Kasumi-1 (cell line): ENCODE data around the gene POLDIP3.
"Not testable (repeated sequence)": the region's sequence is repeated elsewhere in the genome, so short reads cannot be mapped to it uniquely, and the experiment has no call there.

ENCODE experiments used
- DNase-seq, 2 experiments: peaks; one replicate each; lab custom pipeline; 2025; lab: John Stamatoyannopoulos, UW

Gene POLDIP3

DNA sequence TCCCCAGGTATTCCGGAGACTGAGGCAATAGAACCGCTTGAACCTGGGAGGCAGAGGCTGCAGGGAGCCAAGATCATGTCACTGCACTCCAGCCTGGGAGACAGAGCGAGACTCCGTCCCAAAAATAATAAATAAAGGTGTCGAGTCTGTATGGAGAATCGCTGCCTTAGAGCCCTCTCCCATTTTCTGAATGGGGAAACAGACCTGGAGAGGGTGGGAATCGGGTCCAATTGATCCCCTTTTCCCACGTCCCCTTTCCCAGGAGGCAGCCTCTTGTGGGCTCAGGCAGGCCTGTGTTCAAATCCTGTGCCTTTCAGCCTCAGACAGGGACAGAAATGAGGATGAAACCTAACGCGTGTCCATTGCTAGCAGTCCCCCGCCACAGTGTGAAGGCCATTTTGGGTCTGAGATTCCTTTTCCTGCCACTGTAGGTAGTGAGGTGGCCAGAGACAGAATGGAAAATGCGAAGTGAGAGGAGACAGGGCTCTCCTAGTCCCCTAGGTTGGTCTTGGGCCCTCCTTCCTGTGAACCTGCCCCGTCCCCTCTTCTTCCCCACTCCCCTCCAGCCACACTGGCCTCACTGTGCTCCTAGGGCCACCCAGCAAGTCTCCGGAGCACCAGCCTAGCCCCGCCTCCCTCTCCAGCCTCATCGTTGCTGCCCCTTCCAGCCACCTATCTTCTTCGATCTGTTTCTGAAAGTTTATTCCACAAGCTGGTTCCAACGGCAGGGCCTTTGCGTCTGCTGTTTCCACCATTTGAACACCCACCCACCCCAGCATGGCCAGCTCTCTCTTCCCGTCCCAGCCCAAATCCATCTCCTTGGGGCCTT, 2.7 kb upstream of the POLDIP3 start:
- DNase-seq, result no peak

DNA sequence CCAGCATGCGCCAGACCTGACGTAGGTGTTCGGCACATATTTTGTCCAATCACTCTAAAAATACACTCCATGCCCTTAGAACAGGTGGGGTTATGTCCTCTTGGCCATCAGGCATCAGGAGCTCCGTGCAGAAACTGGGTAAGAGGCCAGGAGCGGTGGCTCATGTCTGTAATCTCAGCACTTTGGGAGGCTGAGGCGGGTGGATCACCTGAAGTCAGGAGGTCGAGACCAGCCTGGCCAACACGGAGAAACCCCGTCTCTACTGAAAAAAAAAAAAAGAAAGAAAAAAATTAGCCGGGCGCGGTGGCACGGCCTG, 1.1 kb upstream of the POLDIP3 start:
- DNase-seq, result not testable (repeated sequence)

DNA sequence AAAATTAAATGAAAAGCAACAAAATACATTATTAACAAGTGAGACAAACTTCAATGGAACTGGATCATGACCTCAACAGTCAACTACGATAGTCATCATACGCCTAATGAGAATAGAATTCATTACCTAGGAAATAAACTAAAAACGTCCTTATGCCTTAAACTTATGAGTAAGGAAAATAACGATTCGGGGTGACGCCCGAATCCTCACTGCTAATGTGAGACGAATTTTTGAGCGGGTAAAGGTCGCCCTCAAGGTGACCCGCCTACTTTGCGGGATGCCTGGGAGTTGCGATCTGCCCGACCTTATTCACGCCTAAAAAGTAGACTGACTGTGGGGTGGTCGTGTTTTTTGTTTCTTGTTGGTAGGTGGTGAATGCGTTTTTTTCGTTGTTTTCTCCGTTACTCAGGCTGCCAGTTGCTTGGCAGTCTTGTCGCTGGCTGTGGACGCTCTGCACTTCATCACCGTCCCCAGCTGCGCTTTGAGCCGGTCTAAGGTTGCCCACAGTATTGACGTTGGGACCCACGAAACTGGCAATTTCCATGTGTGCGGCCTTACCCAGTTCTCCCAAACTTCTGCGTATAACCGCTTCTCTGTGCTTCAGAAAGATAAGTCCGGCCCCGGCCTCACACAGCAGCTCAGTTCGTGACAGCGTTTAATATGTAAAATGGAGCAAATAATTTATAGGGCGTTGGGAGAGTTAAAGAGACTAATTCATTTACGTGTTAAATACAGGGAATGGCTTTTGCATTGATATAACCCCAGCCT, 593 bp upstream of the POLDIP3 start:
- DNase-seq, result peak; percentile 97

GRCh38 chr22:42613872-42614301, 796 bp downstream of the POLDIP3 start:
- peak; percentile 40 to 74 for DNase-seq

- DNase-seq, result no peak
Measured at GRCh38 chr22:42612336-42612735, 2.3 kb downstream of the POLDIP3 start.

DNA sequence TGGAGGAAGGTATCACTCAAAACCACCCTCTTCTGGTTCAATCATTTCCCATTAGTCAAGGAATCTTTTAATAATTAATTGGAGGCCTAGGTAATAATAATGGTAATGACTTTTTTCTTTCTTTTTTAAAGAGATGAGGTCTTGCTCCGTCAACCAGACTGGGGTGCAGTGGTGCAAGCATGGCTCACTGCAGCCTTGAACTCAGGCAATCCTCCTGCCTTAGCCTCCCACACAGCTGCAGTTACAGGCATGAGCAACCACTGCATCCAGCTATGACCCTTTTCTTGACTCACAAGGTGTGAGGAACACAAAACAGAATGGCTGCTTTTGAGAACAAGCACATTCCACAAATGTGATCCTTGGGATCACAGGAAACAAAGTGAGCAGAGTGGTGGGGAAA, 3.6 kb downstream of the POLDIP3 start:
- DNase-seq, result no peak

DNA sequence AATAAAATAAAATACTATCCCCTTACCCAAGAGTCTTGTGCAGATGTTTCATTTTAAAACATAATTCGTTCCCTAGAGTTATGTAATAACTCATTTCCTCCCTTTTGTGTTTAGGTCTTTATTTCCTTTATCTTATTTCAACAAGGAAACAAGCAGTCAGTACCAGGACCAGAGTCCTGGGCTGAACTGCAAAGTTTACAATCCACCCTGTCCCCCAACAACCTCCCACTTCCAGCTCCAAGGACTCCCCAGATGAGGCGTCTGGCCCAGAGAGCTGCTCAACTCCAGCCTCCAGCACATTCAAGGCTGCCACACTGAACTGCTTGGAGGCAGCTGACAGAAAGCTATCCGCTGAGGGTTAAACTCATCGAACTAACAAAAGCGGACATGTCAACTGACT, 4.5 kb downstream of the POLDIP3 start:
- no peak for DNase-seq

GRCh38 chr22:42608823-42609361, 5.8 kb downstream of the POLDIP3 start:
- no peak for DNase-seq

DNA sequence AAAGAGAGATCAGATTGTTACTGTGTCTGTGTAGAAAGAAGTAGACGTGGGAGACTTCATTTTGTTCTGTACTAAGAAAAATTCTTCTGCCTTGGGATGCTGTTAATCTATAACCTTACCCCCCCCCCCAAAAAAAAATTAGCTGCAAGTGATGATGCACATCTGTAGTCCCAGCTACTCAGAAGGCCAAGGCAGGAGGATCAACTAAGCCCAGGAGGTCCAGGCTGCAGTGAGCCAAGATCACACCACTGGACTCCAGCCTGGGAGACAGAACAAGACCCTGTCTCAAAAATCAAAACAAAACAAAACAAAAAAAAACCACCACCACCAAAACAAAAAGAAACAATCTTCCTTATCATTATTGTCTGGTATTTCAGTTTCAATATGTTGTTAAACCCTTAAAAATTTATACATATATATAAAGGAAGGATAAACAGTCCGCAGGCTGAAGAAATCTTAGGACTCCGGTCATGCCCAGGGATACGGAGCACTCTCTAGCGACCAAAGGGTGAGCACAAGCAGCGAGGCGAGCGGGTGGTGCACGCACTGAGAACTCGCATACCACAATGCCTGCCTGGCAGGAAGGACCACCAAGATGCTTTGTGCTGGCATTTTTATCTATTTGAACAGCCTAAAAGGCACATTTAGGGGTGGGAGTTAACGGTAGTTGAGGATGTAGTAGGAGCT, 6.4 kb downstream of the POLDIP3 start:
- DNase-seq, result no peak

GRCh38 chr22:42607641-42608040, 7.0 kb downstream of the POLDIP3 start:
- DNase-seq, result not testable (repeated sequence)

- DNase-seq, result no peak
Measured at GRCh38 chr22:42604403-42604802, 10.3 kb downstream of the POLDIP3 start.

DNA sequence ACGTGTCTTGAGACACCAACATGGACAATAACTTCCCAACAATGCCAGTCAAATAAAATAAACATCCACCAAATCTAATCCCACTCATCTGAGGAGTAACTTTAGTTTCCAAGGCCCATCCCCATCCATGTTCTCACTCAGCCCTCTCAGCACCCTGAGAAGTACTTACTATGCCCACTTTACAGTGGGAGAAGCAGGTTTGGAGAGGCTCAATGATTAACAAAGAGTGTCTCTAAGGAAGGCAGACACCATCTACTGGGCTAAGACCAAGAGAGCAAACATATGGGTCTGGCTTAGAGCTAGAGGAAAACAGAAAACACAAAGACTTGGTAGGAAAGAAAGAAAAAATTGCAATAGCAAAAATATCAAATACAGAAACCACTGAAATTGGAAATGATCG, 11.3 kb downstream of the POLDIP3 start:
- no peak for DNase-seq

DNA sequence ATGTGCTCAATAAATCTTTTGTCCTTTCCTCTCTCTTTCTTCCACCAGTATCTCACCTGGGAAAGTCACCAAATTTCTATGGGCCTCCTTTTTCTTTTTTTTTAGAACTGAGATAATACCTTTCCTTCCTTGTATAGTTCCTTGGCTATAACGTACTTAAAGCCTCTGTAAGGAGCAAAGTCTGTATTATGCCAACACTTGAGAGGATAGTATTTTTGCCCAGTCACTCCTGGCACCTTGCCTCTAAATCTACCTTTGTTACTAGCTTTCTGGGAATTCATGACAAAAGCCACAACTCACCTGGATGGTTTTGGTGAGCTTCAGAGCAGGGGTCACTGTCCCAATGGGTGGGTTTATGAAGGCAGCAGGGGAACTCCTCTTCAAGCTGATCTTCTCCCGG, 12.2 kb downstream of the POLDIP3 start:
- DNase-seq, result no peak

DNA sequence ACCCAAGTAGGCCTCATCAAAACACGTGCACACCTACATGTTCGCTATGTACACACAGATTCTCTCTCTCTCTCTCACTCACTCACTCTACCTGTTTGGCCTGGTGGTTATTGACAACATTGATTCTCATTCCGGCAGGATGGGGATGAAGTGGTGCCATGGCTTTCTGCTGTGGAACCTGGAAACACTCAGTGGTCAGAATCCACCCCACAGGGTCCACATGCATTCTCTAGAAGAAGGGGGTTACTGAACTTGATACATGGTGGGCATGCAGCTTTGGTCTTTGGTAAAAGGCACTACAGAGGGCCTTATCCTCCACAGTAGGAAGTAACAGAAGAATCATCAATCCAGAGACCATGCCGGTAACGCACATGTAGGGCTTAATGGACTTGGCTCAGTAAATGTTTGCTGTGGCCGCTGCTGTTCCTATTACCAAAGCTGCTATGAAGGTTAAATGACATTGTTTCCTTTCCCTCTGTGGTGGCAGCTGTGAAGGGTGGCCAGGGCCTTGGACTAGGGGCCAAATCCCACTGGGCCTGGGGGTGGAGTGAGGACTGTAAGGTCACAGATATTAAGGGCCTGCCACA, 12.7 kb downstream of the POLDIP3 start:
- DNase-seq, result no peak

DNA sequence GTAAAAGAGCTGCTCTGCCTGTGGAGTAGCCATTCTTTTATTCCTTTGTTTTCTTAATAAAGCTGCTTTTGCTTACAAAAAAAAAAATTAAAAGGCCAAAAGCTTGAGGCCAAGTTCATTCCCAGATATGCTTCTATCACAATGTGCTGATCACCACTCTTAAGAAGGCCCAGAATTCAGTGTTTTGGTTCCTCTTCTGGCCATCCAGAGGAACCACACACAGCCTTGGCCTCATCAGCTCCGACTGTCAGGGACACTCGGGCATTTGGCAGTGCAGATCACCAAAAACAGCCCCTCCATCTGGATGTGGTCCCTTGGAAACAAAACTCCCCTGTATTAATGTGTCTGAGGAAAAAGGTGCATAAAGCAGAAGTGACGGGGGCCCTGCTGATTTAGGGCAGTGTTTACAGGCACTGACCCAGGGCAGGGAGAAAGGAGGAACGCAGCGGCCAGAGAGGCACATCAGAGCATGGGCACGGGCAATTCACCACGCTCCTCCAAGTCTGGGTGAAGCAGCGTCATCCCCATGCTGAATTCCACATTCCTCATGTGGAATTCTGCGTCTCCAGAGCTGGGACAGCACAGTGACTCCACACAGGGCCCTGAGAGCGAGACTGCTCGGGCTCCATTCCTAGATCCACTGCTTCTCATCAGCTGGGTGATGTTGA, 17.7 kb downstream of the POLDIP3 start:
- no peak for DNase-seq

DNA sequence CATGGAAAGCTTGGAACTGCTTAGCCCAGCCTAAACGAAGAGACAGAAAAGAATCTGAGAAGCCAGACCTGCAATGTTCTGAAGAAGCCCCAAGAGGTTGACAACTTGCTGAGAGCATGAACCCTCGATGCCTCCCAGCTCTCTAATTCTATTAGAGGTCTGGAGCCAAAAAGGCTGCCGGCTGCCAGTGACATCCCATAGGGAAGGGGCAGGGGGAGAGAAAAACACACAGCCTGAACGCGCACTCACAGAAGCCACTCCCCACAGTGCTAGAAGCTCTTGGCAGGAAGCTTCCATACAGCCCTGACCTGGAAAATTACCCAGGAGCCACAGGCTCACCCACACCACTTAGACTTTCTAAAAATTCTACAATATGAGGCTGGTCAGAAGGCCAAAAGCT, 18.3 kb downstream of the POLDIP3 start:
- no peak for DNase-seq

DNA sequence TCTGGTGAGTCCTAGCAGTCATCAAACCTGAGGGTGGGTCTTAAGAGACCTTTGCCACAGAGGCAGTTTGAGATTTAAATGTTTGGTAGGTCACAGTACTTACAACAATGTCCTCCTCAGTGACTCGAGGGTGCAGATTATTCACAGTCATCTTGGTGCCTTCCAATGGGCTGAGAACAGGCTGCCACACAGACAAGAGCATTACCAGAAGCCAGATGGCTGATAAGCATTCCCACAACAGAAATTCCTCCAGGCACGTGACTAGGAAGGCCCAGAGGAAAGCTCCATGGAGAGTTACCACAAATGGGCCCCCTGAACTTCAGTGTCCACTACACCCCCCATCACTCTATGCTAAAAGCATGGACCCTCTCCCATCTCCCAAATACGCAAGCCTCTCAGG, 19.2 kb downstream of the POLDIP3 start:
- DNase-seq, result no peak

GRCh38 chr22:42591987-42592386, 22.7 kb downstream of the POLDIP3 start:
- no peak for DNase-seq

DNA sequence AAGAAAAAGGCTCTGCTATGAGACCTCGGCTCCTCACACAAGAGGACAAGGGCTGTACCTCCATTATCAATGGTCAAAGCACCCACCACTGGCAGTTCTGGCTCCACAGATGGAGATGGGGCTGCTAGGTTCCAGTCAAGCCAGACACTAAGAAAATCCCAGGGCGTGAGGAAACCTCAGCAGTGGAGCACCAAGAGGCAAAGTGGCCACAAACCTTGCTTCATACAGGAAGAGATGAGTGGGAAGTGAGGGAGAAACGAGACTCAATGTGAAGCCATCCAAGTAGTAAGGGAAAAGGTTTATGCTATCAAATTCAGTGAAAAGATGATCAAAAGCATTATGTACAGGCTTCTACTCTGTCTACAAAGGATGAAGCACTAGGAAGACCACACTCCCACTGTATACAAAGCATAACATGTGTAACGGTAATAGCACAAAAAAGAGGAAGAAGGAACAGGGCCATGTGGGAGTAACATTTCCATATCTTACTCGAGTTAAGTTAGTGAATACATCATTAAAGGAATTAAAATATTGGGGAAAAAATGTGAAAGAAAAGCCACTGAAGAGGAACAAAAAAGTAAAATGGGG, 27.0 kb downstream of the POLDIP3 start:
- DNase-seq, result peak; percentile 78 to 79

DNA sequence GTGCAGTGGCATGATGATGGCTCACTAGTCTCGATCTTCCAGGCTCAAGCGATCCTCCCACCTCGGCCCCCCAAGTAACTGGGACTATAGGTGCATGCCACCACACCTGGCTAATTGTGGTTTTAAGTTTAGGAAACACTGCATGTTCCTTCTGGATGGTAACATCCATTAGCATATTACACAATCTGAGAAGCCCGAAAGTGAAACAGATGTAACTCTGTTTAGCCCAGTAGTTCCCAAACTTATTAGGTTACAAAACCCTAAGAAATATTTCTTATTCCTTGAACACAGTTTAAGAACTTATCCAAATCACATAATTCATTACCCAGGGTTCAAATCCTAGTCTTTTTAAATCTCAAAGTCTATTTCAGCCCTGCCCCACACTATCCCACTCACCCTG, 28.3 kb downstream of the POLDIP3 start:
- no peak for DNase-seq

DNA sequence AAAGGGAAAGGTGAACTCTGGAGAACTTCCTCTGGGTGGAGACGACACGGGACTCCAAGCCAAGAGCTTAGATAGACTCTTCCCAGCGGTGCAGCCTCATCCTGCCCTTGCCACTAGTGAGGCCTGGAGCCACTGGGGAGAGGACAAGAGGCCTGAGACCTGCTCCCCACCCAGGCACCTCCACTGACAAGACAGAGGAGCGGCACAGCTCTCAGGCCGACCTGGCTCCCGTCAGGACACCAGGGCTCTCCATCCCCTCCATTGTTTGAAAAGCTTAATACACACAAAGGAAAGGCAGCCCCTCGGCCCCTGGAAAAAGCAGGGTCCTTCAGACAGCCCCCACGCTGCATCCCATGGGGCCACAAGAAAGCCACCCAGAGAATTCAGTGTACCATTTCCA, 29.6 kb downstream of the POLDIP3 start:
- no peak for DNase-seq
